Endodermal cell (in vitro differentiated cells): ENCODE results near the gene GALNT9. TPM values are rescaled to one million over a fixed set of nuclear protein-coding genes. Genes with fewer than 3 reads are reported as not detected.
A peak's percentile ranks its signal among the peaks of the same experiment; 100 is the strongest.

ENCODE experiments used
- DNase-seq: peaks from one replicate; pipeline ENCODE4 v3.0.0-alpha.2; 2017
- H3K27ac ChIP-seq: 2 replicates; pipeline ENCODE4 v1.5.1; 2013; ENCODE audit warnings: mild to moderate bottlenecking, low read depth, low read length, moderate library complexity
- H3K27me3 ChIP-seq: 2 replicates; pipeline ENCODE4 v1.6.1; 2013; ENCODE audit warnings: mild to moderate bottlenecking, low read length, moderate library complexity; ENCODE audit not compliant: insufficient read depth, control insufficient read depth, poor library complexity, severe bottlenecking
- H3K36me3 ChIP-seq: 2 replicates; pipeline ENCODE4 v1.7.0; 2013; ENCODE audit warnings: mild to moderate bottlenecking, low read length, moderate library complexity; ENCODE audit not compliant: control insufficient read depth, insufficient read depth
- H3K4me1 ChIP-seq: one replicate; pipeline ENCODE4 v1.7.0; 2013; ENCODE audit warnings: low read length; ENCODE audit not compliant: control insufficient read depth, insufficient read depth
- H3K4me3 ChIP-seq: 2 replicates; pipeline ENCODE4 v1.5.1; 2013; ENCODE audit warnings: mild to moderate bottlenecking, low read length, moderate library complexity
- H3K9ac ChIP-seq: 2 replicates; pipeline ENCODE4 v1.6.1; 2013; ENCODE audit warnings: mild to moderate bottlenecking, low read length, moderate library complexity; ENCODE audit not compliant: poor library complexity, severe bottlenecking; ENCODE audit errors: extremely low read depth
- H3K9me3 ChIP-seq: 2 replicates; pipeline ENCODE4 v1.6.1; 2013; ENCODE audit warnings: mild to moderate bottlenecking, low read length, moderate library complexity; ENCODE audit not compliant: control insufficient read depth
- H3K27ac Mint-ChIP-seq: 2 replicates; pipeline ENCODE4 v1.8.0; 2020; ENCODE audit warnings: mixed read lengths
- H3K27me3 Mint-ChIP-seq: 2 replicates; pipeline ENCODE4 v1.8.0; 2021; ENCODE audit warnings: mild to moderate bottlenecking, mixed read lengths; ENCODE audit not compliant: insufficient read depth
- H3K36me3 Mint-ChIP-seq: 2 replicates; pipeline ENCODE4 v1.8.0; 2020; ENCODE audit warnings: low read depth, mixed read lengths
- H3K4me1 Mint-ChIP-seq: 2 replicates; pipeline ENCODE4 v1.8.0; 2020; ENCODE audit warnings: mixed read lengths
- H3K4me3 Mint-ChIP-seq: 2 replicates; pipeline ENCODE4 v1.8.0; 2020; ENCODE audit warnings: mild to moderate bottlenecking, moderate library complexity, mixed read lengths
- H3K9me3 Mint-ChIP-seq: 2 replicates; pipeline ENCODE4 v1.8.0; 2020; ENCODE audit warnings: mild to moderate bottlenecking, mixed read lengths
- CTCF ChIP-seq: fragments of 200-600 bp; sonication (generic); conservative IDR thresholded peaks from 2 replicates; pipeline ENCODE4 v1.5.0; 2021; ENCODE audit warnings: antibody characterized with exemption, mild to moderate bottlenecking
- WGBS, 2 experiments: methylation state at CpG; one replicate each; pipeline versions ENCODE4 v1.1.5 to v1.1.7; 2013; ENCODE audit warnings: missing lambda C conversion rate in 2 of 2, mixed read lengths in 1 of 2; ENCODE audit not compliant: insufficient coverage in 1 of 2, insufficient read length in 1 of 2; 5-methylcytosine and 5-hydroxymethylcytosine counted together
- total RNA-seq, 2 donors: library from RNA; stranded (reverse); fragmentation: NEBNext Ultra II Directional in 1 of 2; extraction: Animal tissue kit (Norgen Biotek cat#: 25700) in 1 of 2; gene quantifications; 2 replicates in 1 of 2; 3 replicates in 1 of 2; pipeline ENCODE4 v1.2.1, GENCODE V29; 2021

GALNT9 gene
- total RNA-seq, 2 donors from 2014 or later = 0.13 TPM; not detected in 1

GRCh38 chr12:132344181-132344580 lies 14.8 kb upstream of the GALNT9 start:
- Mint-ChIP-seq H3K4me3 (no peak overlapping the region), H3K27ac (no peak overlapping the region), H3K36me3 (no peaks in the 10 kb centered on the region), H3K9me3 (no peaks in the 10 kb centered on the region), H3K4me1 (no peaks in the 10 kb centered on the region), H3K27me3 (peaks cover 11% of the 10 kb centered on the region)
- WGBS, 2 experiments = 86 to 93% methylated on average over 11 of the region's 11 CpGs
- Histone ChIP-seq H3K4me1 (no peaks in the 10 kb centered on the region), H3K27me3 (no peaks in the 10 kb centered on the region), H3K9me3 (peaks cover 32% of the 10 kb centered on the region), H3K9ac (no peak overlapping the region), H3K27ac (no peak overlapping the region), H3K4me3 (no peak overlapping the region), H3K36me3 (no peaks in the 10 kb centered on the region)
- no peak for TF ChIP-seq CTCF
- DNase-seq = no peak

- Histone ChIP-seq H3K9ac (no peak overlapping the region), H3K4me3 (peak overlapping the region; percentile 55), H3K27me3 (no peaks in the 10 kb centered on the region), H3K36me3 (no peaks in the 10 kb centered on the region), H3K9me3 (peaks cover 25% of the 10 kb centered on the region), H3K27ac (no peak overlapping the region), H3K4me1 (no peaks in the 10 kb centered on the region)
- Mint-ChIP-seq H3K27ac (no peak overlapping the region), H3K9me3 (no peaks in the 10 kb centered on the region), H3K4me3 (no peak overlapping the region), H3K27me3 (peaks cover 8% of the 10 kb centered on the region), H3K36me3 (no peaks in the 10 kb centered on the region), H3K4me1 (no peaks in the 10 kb centered on the region)
- DNase-seq = no peak
- 85 to 94% methylated on average over 16 to 23 of the region's 23 CpGs for WGBS, 2 experiments
- TF ChIP-seq CTCF = no peak
Observed at GRCh38 chr12:132343294-132344004, 14.1 kb upstream of the GALNT9 start.

- DNase-seq = peak; percentile 89
- Mint-ChIP-seq H3K9me3 (no peaks in the 10 kb centered on the region), H3K27me3 (peaks cover 10% of the 10 kb centered on the region), H3K4me3 (no peak overlapping the region), H3K27ac (no peak overlapping the region), H3K36me3 (no peaks in the 10 kb centered on the region), H3K4me1 (no peaks in the 10 kb centered on the region)
- 73 to 77% methylated on average over 15 to 24 of the region's 24 CpGs for WGBS, 2 experiments
- Histone ChIP-seq H3K9ac (no peak overlapping the region), H3K9me3 (peaks cover 21% of the 10 kb centered on the region), H3K27ac (no peak overlapping the region), H3K36me3 (no peaks in the 10 kb centered on the region), H3K27me3 (no peaks in the 10 kb centered on the region), H3K4me1 (no peaks in the 10 kb centered on the region), H3K4me3 (peak overlapping the region; percentile 55)
- TF ChIP-seq CTCF = peak; percentile 80
Observed at GRCh38 chr12:132342251-132343227, 13.2 kb upstream of the GALNT9 start.
